Psoas muscle (tissue), 8 donors: ENCODE data around the gene IZUMO4. TPM values are rescaled to one million over a fixed set of nuclear protein-coding genes. Genes with fewer than 3 reads are reported as not detected.

Experiments
- ATAC-seq, 4 donors: fragments of 200-7000 bp; cut with Tn5 transposase; one replicate each; pipeline ENCODE4 v1.9.1; 2020; ENCODE audit warnings: moderate library complexity in 3 of 4, mild to moderate bottlenecking in 2 of 4
- DNase-seq, 2 donors: peaks; one replicate each; pipeline ENCODE4 v3.0.0-alpha.2; 2020
- H3K27ac ChIP-seq: fragments of 200-600 bp; one replicate; pipeline ENCODE4 v1.8.0; 2022
- H3K27me3 ChIP-seq, 3 donors: fragments of 200-600 bp in 1 of 3; one replicate each; pipeline versions ENCODE4 v1.6.1 to v1.8.0; 2013 to 2022; ENCODE audit warnings: low read length in 2 of 3, mild to moderate bottlenecking in 2 of 3, moderate library complexity in 1 of 3; ENCODE audit not compliant: insufficient read depth in 3 of 3
- H3K36me3 ChIP-seq, 2 donors: fragments of 200-600 bp in 1 of 2; one replicate each; pipeline versions ENCODE4 v1.6.1 to v1.8.0; 2013 to 2022; ENCODE audit warnings: low read depth in 1 of 2, mild to moderate bottlenecking in 1 of 2, moderate library complexity in 1 of 2; ENCODE audit not compliant: insufficient read depth in 1 of 2
- H3K4me1 ChIP-seq: fragments of 200-600 bp; one replicate; pipeline ENCODE4 v1.8.0; 2022
- H3K4me3 ChIP-seq: fragments of 200-600 bp; one replicate; pipeline ENCODE4 v1.8.0; 2022; ENCODE audit warnings: mild to moderate bottlenecking
- H3K9me3 ChIP-seq: fragments of 200-600 bp; one replicate; pipeline ENCODE4 v1.8.0; 2022
- WGBS, 3 donors: extraction: QIAGEN DNeasy Blood & Tissue Kit; methylation state at CpG; one replicate each; pipeline versions ENCODE4 v1.1.6 to v1.1.7; 2013; 5-methylcytosine and 5-hydroxymethylcytosine counted together
- intact Hi-C, 2 donors: fragments of 100-400 bp; cut with DNase I; formaldehyde crosslinking; loops; one replicate each; pipeline versions ENCODE4 v1.11.0 to v1.14.2; 2022
- polyA plus RNA-seq, 3 donors: library from polyadenylated mRNA; stranded (reverse); fragments of 200-250 nt; gene quantifications; one replicate each; pipeline ENCODE4 v1.2.3, GENCODE V29; 2013
- total RNA-seq, 4 donors: library from RNA; stranded (reverse); fragmentation: NEBNext Ultra II Directional in 2 of 4; extraction: Animal tissue kit (Norgen Biotek cat#: 25700) in 2 of 4; gene quantifications; one replicate each; pipeline versions ENCODE4 v1.2.1 to v1.2.4, GENCODE V29; 2021 to 2023
- TF ChIP-seq, protein P1 (sequence below): fragments of 200-600 bp; IDR thresholded peaks from one replicate; pipeline ENCODE4 v1.8.0; 2022; ENCODE audit warnings: antibody characterized with exemption
- donor health status: healthy with polysubstance abuse.
- donor health status: DM: no; HTN: no; CAD: no; lungs with moderate emphysema.
- donor health status: Bipolar disorder and iron deficiency.
- donor health status: healthy.
- donor health status: DM: yes; HTN: yes; CAD: no.
- donor health status: DM: no; HTN: no; CAD: no.
- donor health status: DM: no; HTN: no; CAD: no.
- donor health status: DM: yes; HTN: yes; CAD: no.

The IZUMO4 gene
- total and polyA plus RNA-seq, 7 donors = 0.69 to 3.0 (median 1.6) TPM

DNA sequence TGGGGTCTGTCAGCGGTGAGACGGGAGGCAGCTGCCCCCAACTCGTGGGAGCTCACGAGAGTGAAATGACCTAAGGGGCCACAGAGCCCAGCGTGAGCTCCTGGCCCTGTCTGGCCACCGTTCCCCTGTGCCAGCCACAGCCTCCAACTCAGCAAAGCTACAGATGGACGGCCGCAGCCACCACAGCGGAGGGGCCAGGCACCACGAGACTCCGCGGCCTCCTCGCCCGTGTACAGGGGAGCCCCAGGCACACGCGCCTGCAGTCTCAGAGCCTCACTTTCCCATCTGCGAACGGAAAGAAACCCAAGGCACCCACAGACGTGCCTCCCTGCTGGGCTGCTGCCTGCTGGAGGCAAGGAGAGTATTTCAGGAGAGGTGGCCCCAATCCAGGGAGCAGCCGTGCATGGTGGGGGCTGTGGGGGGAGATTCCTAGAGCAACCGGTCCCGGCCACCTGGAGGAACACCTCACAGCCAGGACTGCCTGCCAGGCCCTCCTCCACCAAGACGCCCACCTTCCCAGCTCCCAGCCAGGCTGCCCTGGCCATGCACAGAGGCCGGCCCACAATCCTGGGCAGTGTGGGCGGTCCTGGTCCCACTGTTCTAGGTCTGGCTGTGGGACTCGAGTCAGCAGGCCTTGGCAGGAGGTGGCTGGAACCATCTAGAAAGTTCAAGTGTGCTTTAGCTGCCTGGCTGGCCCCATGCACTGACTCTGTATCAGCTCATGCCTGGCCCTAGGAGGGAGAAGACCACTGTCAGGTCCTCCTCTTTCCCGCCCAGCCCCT lies 47.6 kb upstream of the IZUMO4 start:
- no peaks in the 10 kb centered on the region for H3K27me3 ChIP-seq
- WGBS, 3 donors = 17 to 24% (median 18%) methylated on average over 27 of the region's 27 CpGs
- peak; percentile 0 to 13 (median 0) for ATAC-seq
- H3K4me1 ChIP-seq = peaks cover 57% of the 10 kb centered on the region
- TF ChIP-seq, protein P1, sequence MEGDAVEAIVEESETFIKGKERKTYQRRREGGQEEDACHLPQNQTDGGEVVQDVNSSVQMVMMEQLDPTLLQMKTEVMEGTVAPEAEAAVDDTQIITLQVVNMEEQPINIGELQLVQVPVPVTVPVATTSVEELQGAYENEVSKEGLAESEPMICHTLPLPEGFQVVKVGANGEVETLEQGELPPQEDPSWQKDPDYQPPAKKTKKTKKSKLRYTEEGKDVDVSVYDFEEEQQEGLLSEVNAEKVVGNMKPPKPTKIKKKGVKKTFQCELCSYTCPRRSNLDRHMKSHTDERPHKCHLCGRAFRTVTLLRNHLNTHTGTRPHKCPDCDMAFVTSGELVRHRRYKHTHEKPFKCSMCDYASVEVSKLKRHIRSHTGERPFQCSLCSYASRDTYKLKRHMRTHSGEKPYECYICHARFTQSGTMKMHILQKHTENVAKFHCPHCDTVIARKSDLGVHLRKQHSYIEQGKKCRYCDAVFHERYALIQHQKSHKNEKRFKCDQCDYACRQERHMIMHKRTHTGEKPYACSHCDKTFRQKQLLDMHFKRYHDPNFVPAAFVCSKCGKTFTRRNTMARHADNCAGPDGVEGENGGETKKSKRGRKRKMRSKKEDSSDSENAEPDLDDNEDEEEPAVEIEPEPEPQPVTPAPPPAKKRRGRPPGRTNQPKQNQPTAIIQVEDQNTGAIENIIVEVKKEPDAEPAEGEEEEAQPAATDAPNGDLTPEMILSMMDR = no peak
- peak overlapping the region; percentile 97 for H3K4me3 ChIP-seq
- H3K9me3 ChIP-seq = no peaks in the 10 kb centered on the region
- peak; percentile 40 to 72 for DNase-seq
- intact Hi-C loops = no loop called here
- H3K27ac ChIP-seq = peak overlapping the region; percentile 98
- peaks cover 3 to 39% of the 10 kb centered on the region in 2 donors for H3K36me3 ChIP-seq

DNA sequence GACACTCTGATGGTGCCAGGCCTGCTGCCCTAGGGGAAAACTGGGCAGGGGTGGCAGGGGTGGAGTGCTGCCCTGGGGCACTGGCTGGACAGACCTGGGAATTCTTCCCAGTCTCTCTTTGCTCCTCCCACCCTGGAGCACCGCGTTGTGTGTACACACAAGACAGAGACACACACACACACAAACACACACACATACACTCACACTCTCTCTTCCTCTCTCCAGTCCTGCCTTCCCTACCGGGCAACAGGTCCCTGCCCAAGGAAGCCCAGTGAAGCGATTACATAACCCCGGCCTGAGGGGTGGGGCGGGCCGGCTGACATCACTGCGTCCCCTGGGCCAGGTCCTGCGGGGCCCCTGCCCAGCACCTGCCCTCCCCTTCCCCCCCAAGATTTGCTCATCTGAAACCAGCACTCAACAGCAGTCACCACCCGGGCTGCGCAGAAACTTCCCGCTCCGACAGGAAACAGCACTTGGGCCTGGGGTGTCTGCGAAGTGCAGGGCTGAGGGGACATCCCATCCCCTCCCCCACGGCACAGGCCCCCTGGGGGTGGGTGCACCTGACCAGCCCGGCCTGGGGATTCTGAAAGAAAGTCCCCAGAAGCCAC lies 46.9 kb upstream of the IZUMO4 start:
- Histone ChIP-seq H3K4me3 (peak overlapping the region; percentile 97), H3K36me3 (peaks cover 3 to 35% of the 10 kb centered on the region in 2 donors), H3K9me3 (no peaks in the 10 kb centered on the region), H3K27ac (peak overlapping the region; percentile 98), H3K4me1 (peaks cover 54% of the 10 kb centered on the region), H3K27me3 (no peaks in the 10 kb centered on the region)
- intact Hi-C loops = no loop called here
- TF ChIP-seq, protein P1 = no peak
- DNase-seq (peak; percentile 85 to 93), ATAC-seq (peak; percentile 44 to 77 (median 58))
- WGBS, 3 donors = 0 to 2% (median 0%) methylated on average over 15 to 16 of the region's 16 CpGs

DNA sequence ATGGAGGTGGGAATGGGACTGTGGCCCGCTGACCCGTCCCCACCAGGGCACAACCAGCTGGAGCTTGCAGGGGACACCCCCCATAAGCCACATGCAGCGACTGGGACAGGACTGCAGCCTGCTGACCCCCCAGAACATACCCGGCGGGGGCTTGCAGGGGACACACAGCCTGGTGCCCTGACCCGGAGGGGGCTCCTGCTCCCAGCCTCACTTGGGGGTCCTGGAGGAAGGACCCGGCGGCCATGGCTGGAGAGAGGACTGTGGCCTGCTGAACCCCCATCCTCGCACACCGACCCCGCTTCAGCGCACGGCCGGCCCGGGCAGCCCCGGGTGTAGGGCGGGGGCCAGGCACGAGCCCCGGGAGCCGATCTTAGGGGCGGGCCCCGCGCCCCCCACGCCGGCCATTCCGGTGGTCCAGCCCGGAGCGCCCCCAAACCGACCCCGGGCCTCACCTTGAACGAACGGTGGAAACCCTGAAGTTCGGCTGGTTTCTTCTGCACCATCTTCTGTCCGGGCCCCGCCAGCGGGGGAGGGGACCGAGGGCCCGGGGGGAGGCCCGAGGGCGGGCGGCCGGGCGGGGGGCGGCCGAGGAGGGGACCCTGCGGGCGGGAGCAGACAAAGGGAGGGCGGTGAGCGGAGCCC lies 46.2 kb upstream of the IZUMO4 start:
- Histone ChIP-seq H3K4me3 (peak overlapping the region; percentile 97), H3K27ac (peak overlapping the region; percentile 98), H3K36me3 (peaks cover under 1 to 29% of the 10 kb centered on the region in 2 donors), H3K27me3 (no peaks in the 10 kb centered on the region), H3K9me3 (no peaks in the 10 kb centered on the region), H3K4me1 (peaks cover 51% of the 10 kb centered on the region)
- WGBS, 3 donors = 0 to 1% (median 1%) methylated on average over 30 to 49 of the region's 49 CpGs
- intact Hi-C loops = no loop called here
- ATAC-seq (peak; percentile 0 to 6 (median 0)), DNase-seq (peak in 1 of 2 donors; percentile 42)
- TF ChIP-seq, protein P1 = no peak

DNA sequence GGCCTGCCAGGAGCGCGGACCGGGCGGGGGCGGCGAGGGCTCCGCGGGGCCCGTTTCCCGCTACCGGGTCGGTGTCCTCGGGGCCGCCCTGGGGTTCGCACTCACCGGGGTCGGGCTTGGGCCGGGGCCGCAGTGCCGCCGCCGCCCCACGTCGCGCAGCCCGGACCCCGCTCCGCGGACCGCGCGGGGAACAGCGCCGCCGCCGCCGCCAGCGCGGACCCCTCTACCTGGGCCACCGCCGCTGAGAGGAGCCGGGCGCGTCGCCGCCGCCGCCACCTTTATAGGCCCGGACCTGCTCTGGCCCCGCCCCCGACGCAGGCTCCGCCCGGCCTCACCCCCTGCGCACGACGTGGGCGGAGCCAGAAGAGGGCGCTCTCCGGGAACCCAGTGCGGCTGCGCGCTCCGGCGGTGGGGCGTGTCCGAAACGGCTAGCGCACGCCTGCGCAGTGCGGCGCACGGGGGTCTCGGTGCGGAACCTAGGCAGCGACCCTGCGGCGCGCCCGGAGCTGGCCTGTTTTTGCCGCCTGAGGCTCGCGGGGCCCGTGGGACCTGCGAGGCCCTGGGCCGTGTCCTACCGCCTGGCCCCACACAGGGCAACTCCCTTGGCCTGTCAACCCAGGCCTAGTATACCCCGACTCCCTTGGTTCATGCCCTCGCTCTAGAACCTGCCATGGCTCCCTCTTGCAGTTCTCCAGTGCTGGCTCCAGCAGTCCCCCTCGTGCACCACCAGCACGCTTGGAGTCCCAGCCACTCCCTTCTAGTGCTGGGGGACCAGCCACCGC lies 45.5 kb upstream of the IZUMO4 start, which contains the start of gene MKNK2:
Gene MKNK2 (minus strand): TSS at position 254 of the 782 bp plus-strand sequence. CDS start 393 bp downstream, outside the sequence.
- Histone ChIP-seq H3K36me3 (peaks cover 0 to 23% of the 10 kb centered on the region in 2 donors), H3K27me3 (no peaks in the 10 kb centered on the region), H3K4me1 (peaks cover 48% of the 10 kb centered on the region), H3K9me3 (no peaks in the 10 kb centered on the region), H3K4me3 (peak within 1 kb of the TSS; percentile 97), H3K27ac (peak within 1 kb of the TSS; percentile 98)
- WGBS, 3 donors = 1 to 3% (median 1%) methylated on average over 23 to 93 of the region's 93 CpGs
- DNase-seq (peak; percentile 93 to 97), ATAC-seq (peak; percentile 59 to 72 (median 66))
- intact Hi-C loops = no loop called here
- TF ChIP-seq, protein P1 = peak; percentile 49
